NCI-H2107 treated with DMSO at 0.1 percent for 48 hours (cell line): ENCODE results near the gene ATP10B.
A peak's percentile ranks its signal among the peaks of the same experiment; 100 is the strongest.

ENCODE experiments used
- DNase-seq: peaks from one replicate; lab custom pipeline; 2025; ENCODE audit not compliant: unreplicated experiment; lab: John Stamatoyannopoulos, UW

Gene ATP10B

GRCh38 chr5:160640406-160640805 lies 211.6 kb downstream of the ATP10B start:
- DNase-seq = no peak

- DNase-seq = no peak
Measured at GRCh38 chr5:160638161-160638742, 213.8 kb downstream of the ATP10B start.

- DNase-seq = no peak
Measured at GRCh38 chr5:160637357-160638090, 214.5 kb downstream of the ATP10B start.

- DNase-seq = no peak
Measured at GRCh38 chr5:160635663-160636062, 216.3 kb downstream of the ATP10B start.

- no peak for DNase-seq
Measured at GRCh38 chr5:160635046-160635445, 217.0 kb downstream of the ATP10B start.

GRCh38 chr5:160629003-160629402 lies 223.0 kb downstream of the ATP10B start:
- peak; percentile 82 for DNase-seq

GRCh38 chr5:160628619-160628968 lies 223.4 kb downstream of the ATP10B start:
- no peak for DNase-seq

- no peak for DNase-seq
Measured at GRCh38 chr5:160627921-160628618, 223.9 kb downstream of the ATP10B start.

- no peak for DNase-seq
Measured at GRCh38 chr5:160626322-160626721, 225.7 kb downstream of the ATP10B start.

- no peak for DNase-seq
Measured at GRCh38 chr5:160621526-160621925, 230.5 kb downstream of the ATP10B start.

- DNase-seq = no peak
Measured at GRCh38 chr5:160620401-160620800, 231.6 kb downstream of the ATP10B start.

- no peak for DNase-seq
Measured at GRCh38 chr5:160619381-160619780, 232.6 kb downstream of the ATP10B start.

- no peak for DNase-seq
Measured at GRCh38 chr5:160618286-160618685, 233.7 kb downstream of the ATP10B start.

- DNase-seq = no peak
Measured at GRCh38 chr5:160616712-160617497, 235.1 kb downstream of the ATP10B start.

- no peak for DNase-seq
Measured at GRCh38 chr5:160614136-160614535, 237.9 kb downstream of the ATP10B start.

GRCh38 chr5:160605266-160605665 lies 246.7 kb downstream of the ATP10B start:
- no peak for DNase-seq

GRCh38 chr5:160604484-160604883 lies 247.5 kb downstream of the ATP10B start:
- no peak for DNase-seq

GRCh38 chr5:160602744-160603143 lies 249.3 kb downstream of the ATP10B start:
- DNase-seq = no peak

GRCh38 chr5:160601046-160601445 lies 251.0 kb downstream of the ATP10B start:
- DNase-seq = no peak

GRCh38 chr5:160573318-160573717 lies 278.7 kb downstream of the ATP10B start:
- DNase-seq = no peak

GRCh38 chr5:160567031-160567705 lies 284.8 kb downstream of the ATP10B start:
- DNase-seq = no peak
